HEK293T (cell line): Measurements from ENCODE around the gene TBC1D1.

ENCODE experiments used
- CTCF ChIA-PET: fragments of 350-600 bp; formaldehyde crosslinking; extraction: SDS; loops from one replicate; lab custom pipeline; 2021; ENCODE audit warnings: antibody characterized with exemption, inconsistent platforms; lab: Yijun Ruan, JAX
- POLR2A ChIA-PET: fragments of 350-600 bp; formaldehyde crosslinking; extraction: SDS; loops from one replicate; lab custom pipeline; 2020; ENCODE audit warnings: antibody characterized with exemption, inconsistent platforms; lab: Yijun Ruan, JAX
- DNase-seq: peaks from one replicate; pipeline ENCODE4 v3.0.0; 2012; ENCODE audit warnings: mixed read lengths; ENCODE audit errors: extremely low spot score
- ARNT ChIP-seq: fragments of 450-650 bp; IDR thresholded peaks from 2 replicates; pipeline ENCODE4 v1.6.1; 2017; ENCODE audit warnings: mild to moderate bottlenecking
- BHLHE40 ChIP-seq: fragments of 450-650 bp; IDR thresholded peaks from 2 replicates; pipeline ENCODE4 v1.6.1; 2016; ENCODE audit warnings: mild to moderate bottlenecking, moderate library complexity, borderline replicate concordance
- CTBP1 ChIP-seq: fragments of 450-650 bp; IDR thresholded peaks from 2 replicates; pipeline ENCODE4 v1.6.1; 2016; ENCODE audit warnings: borderline replicate concordance
- ELF4 ChIP-seq: fragments of 450-650 bp; IDR thresholded peaks from 2 replicates; pipeline ENCODE4 v1.6.1; 2017; ENCODE audit warnings: antibody characterized with exemption
- FOXA1 ChIP-seq: fragments of 450-650 bp; IDR thresholded peaks from 2 replicates; pipeline ENCODE4 v1.6.1; 2016; ENCODE audit warnings: mild to moderate bottlenecking
- FOXK2 ChIP-seq: fragments of 450-650 bp; IDR thresholded peaks from 2 replicates; pipeline ENCODE4 v1.6.1; 2016; ENCODE audit warnings: mild to moderate bottlenecking
- FOXM1 ChIP-seq: fragments of 450-650 bp; IDR thresholded peaks from 2 replicates; pipeline ENCODE4 v1.6.1; 2017; ENCODE audit warnings: mild to moderate bottlenecking, borderline replicate concordance
- HDGF ChIP-seq: fragments of 450-650 bp; IDR thresholded peaks from 2 replicates; pipeline ENCODE4 v1.6.1; 2017; ENCODE audit warnings: antibody characterized with exemption, borderline replicate concordance
- L3MBTL2 ChIP-seq: fragments of 450-650 bp; conservative IDR thresholded peaks from 2 replicates; pipeline ENCODE4 v1.6.1; 2016; ENCODE audit warnings: mild to moderate bottlenecking
- LEF1 ChIP-seq: fragments of 450-650 bp; IDR thresholded peaks from 2 replicates; pipeline ENCODE4 v1.6.1; 2017; ENCODE audit warnings: mild to moderate bottlenecking, borderline replicate concordance
- NFRKB ChIP-seq: fragments of 450-650 bp; IDR thresholded peaks from 2 replicates; pipeline ENCODE4 v1.6.1; 2016; ENCODE audit warnings: mild to moderate bottlenecking, moderate library complexity
- SP1 ChIP-seq: fragments of 450-650 bp; IDR thresholded peaks from 2 replicates; pipeline ENCODE4 v1.6.1; 2017
- SUZ12 ChIP-seq: fragments of 450-650 bp; IDR thresholded peaks from 2 replicates; pipeline ENCODE4 v1.6.1; 2016; ENCODE audit warnings: mild to moderate bottlenecking
- TARDBP ChIP-seq: fragments of 450-650 bp; IDR thresholded peaks from 2 replicates; pipeline ENCODE4 v1.6.1; 2016
- ZNF384 ChIP-seq: fragments of 450-650 bp; IDR thresholded peaks from 2 replicates; pipeline ENCODE4 v1.6.1; 2016
- TF ChIP-seq, protein P1 (sequence below): fragments of 450-650 bp; IDR thresholded peaks from 2 replicates; pipeline ENCODE4 v1.6.1; 2016

The TBC1D1 gene

DNA sequence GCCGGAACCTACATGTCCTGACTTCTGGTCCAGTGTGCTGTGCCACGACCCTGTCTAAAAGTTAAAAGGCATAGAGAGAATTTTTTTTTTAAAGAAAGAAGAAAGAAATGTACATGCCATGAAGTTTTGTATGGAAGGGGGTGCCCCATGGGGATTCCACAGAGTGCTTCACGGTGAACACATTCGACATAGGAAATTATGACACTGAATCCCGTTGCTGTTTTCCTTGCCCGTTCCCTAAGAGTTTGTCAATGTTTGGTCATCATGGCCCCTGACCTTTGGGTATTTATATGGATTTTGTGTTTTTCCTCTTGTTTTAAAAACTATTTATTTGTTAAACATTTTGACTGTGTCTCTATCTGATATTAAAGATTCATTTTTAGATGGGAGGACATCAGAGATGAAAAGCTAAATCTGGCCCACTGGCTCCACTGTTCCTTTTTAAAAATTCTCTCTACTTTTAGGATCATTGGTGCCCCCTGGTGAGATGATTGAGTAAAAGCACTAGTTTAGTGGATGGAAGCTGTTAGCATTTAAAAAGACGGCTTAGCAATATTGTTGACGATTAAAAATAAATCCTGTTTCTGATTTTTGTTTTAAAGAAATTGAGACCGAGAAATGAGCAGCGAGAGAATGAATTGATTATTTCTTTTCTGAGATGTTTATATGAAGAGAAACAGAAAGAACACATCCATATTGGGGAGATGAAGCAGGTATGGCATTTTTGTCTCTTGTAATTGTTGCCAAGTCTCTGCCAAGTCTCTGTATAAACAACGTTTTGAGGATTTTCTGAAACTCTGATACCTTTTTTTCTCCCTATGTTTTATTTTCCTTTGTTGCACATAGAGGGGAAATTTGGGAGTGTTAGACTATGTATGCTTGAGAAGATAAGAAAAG, 144.3 kb downstream of the TBC1D1 start:
- no peak for TF ChIP-seq CTBP1
- POLR2A ChIA-PET: no interaction called here
- CTCF ChIA-PET: interaction anchor here (0.5 to 1.6 kb wide), 9 partner anchors 10 to 740 kb away, joined by 3 to 6 read pairs (median 3); no protein-coding TSS in a partner anchor
- DNase-seq: peak; percentile 34

DNA sequence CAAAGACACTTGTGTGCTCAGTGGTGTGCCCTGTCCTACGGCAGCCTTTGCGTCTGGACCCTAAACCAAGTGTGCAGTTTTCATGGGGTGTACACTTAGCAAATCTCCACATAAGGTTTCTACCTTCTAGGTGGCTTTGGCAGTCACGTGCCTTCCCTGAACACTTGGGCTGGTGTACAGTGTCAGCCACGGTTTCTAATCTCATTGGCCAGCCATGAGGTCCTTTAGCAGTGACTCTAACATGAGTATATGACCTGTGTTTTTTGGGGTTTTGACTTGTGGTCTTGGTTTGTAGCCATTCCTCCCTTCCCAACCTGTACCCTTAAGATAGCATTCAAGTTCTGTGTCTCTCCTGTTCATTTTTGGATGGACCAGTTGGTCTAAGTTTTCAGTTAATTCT, 145.7 kb downstream of the TBC1D1 start:
- POLR2A ChIA-PET: no interaction called here
- CTCF ChIA-PET: no interaction called here
- DNase-seq: no peak

DNA sequence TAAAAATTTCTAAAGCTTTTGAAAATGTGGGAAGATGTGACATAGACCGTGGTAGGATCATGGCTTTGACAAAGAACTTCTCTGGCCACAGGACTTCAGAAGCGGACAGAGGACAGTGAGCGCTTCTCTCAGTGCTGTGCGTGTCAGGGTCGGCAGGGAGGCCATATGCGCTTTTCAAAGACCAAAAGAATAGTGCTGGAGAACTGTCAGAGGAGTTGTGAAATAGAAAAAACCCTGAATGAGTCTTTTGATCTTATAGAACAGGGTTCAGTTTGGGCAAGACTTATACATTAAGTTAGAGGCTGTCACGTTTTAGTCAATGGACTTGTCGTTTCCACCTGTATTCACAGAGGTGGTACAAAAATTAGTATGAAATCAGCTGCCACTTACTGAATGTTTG, 146.7 kb downstream of the TBC1D1 start:
- no peak for DNase-seq
- ChIA-PET POLR2A (no interaction called here), CTCF (no interaction called here)
- no peak for TF ChIP-seq LEF1
- TF ChIP-seq NFRKB: no peak
- TF ChIP-seq ARNT: no peak
- TF ChIP-seq L3MBTL2: no peak
- TF ChIP-seq SP1: no peak
- TF ChIP-seq FOXA1: no peak
- TF ChIP-seq ZNF384: no peak
- TF ChIP-seq TARDBP: no peak
- no peak for TF ChIP-seq ELF4
- no peak for TF ChIP-seq BHLHE40
- TF ChIP-seq FOXM1: no peak
- no peak for TF ChIP-seq CTBP1
- no peak for TF ChIP-seq SUZ12
- TF ChIP-seq, protein P1, sequence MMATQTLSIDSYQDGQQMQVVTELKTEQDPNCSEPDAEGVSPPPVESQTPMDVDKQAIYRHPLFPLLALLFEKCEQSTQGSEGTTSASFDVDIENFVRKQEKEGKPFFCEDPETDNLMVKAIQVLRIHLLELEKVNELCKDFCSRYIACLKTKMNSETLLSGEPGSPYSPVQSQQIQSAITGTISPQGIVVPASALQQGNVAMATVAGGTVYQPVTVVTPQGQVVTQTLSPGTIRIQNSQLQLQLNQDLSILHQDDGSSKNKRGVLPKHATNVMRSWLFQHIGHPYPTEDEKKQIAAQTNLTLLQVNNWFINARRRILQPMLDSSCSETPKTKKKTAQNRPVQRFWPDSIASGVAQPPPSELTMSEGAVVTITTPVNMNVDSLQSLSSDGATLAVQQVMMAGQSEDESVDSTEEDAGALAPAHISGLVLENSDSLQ: no peak
- no peak for TF ChIP-seq FOXK2
- TF ChIP-seq HDGF: no peak

More for the DNA sequence above, 145.7 kb downstream of the TBC1D1 start:
- TF ChIP-seq ARNT (no peak), ELF4 (no peak), FOXK2 (no peak), HDGF (no peak), SP1 (no peak), ZNF384 (no peak), TARDBP (no peak), BHLHE40 (no peak), LEF1 (no peak), SUZ12 (no peak), FOXM1 (no peak), FOXA1 (no peak), NFRKB (no peak), L3MBTL2 (no peak), CTBP1 (no peak)
- TF ChIP-seq, protein P1: no peak

DNA sequence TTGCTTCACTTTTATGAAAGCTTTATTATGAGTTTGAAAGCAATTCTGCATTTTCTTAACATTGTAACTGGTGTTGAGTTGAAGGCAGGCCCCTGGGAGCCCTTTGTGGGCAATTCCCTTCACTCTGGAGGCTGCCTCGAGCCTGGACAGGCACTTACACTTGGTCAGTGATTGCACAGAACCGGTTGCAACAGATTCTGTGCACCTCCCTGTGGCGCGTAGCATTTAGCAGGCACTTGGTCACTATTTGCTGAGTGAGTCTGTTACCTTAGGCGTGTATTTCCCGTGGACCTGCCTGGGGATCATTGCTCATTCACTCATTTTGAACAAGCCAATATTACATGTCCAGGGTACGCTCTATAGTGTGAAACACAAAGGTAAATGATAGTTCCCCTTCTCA, 149.7 kb downstream of the TBC1D1 start:
- POLR2A ChIA-PET: no interaction called here
- TF ChIP-seq FOXA1: no peak
- no peak for TF ChIP-seq ARNT
- TF ChIP-seq HDGF: no peak
- TF ChIP-seq, protein P1: no peak
- no peak for TF ChIP-seq FOXM1
- TF ChIP-seq SP1: no peak
- TF ChIP-seq NFRKB: no peak
- TF ChIP-seq ZNF384: no peak
- no peak for TF ChIP-seq FOXK2
- no peak for TF ChIP-seq TARDBP
- TF ChIP-seq LEF1: no peak
- no peak for DNase-seq
- CTCF ChIA-PET: no interaction called here

DNA sequence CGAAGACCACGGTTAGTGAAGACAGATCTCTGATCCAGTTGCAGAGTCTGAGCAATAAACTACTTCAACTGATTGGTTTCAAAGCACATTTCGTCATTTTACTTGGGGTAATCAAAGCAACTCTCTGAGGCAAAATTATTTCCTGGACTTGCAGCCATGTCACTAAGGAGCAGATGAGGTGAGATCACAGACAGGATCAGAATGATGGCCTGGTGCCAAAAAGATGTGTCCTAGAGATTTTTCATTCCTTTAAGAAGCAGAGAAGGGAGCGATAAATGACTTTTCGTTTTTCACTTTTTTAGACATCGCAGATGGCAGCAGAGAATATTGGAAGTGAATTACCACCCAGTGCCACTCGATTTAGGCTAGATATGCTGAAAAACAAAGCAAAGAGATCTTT, 153.2 kb downstream of the TBC1D1 start:
- POLR2A ChIA-PET: no interaction called here

More for the DNA sequence above, 153.2 kb downstream of the TBC1D1 start:
- no peak for TF ChIP-seq CTBP1
- TF ChIP-seq SP1: no peak
- TF ChIP-seq NFRKB: no peak
- TF ChIP-seq BHLHE40: no peak
- TF ChIP-seq, protein P1: no peak
- TF ChIP-seq FOXK2: no peak
- TF ChIP-seq L3MBTL2: no peak
- no peak for TF ChIP-seq HDGF
- no peak for TF ChIP-seq FOXM1
- no peak for TF ChIP-seq LEF1
- TF ChIP-seq ZNF384: no peak
- no peak for TF ChIP-seq ELF4
- TF ChIP-seq TARDBP: no peak
- CTCF ChIA-PET: no interaction called here
- no peak for DNase-seq
